Stomach (tissue), 4 donors: ENCODE measurements around the gene RRBP1.

Experiments used
- CTCF ChIP-seq, 7 experiments: fragments of 450-650 bp in 4 of 7; fragments of 200-600 bp in 3 of 7; sonication (generic) in 3 of 7; IDR thresholded peaks; one replicate each; pipeline ENCODE4 v1.5.1; 2016 to 2019; ENCODE audit warnings: antibody characterized with exemption in 7 of 7, control low read depth in 2 of 7, mild to moderate bottlenecking in 1 of 7
- POLR2AphosphoS5 ChIP-seq, 3 donors: sonication (generic); formaldehyde crosslinking; IDR thresholded peaks; one replicate each; pipeline ENCODE4 v1.6.1; 2016; ENCODE audit warnings: antibody characterized with exemption in 3 of 3

DNA sequence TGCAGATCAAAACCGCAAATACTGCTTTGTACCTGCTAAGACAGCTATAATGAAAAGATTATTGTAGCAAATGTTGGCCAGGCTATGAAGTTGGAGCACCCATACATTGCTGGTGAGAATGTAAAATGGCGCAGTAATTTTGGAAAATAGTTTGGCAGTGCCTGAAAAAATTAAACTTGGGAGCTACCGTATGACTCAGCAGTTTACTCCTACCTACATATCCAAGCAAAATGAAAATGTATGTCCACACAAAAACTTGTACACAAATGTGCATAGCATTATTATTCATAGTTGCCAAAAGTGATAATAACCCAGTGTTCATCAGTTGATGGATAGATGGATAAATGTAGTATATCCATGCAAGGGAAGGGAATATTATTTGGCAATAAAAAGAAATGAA, 98.9 kb downstream of the RRBP1 start:
- TF ChIP-seq CTCF (IDR thresholded peaks at IDR 0.05) (no peak), POLR2AphosphoS5 (IDR thresholded peaks at IDR 0.05) (no peak)
